Osteoblast (primary cell): ENCODE data around the gene CBLC. TPM values are rescaled to one million over a fixed set of nuclear protein-coding genes. Genes with fewer than 3 reads are reported as not detected.

Experiments
- DNase-seq: peaks from one replicate; pipeline ENCODE4 v3.0.0; 2011; ENCODE audit warnings: low spot score, mixed read lengths; ENCODE audit not compliant: insufficient read length; ENCODE audit errors: missing footprints
- H2AFZ ChIP-seq: 2 replicates; pipeline ENCODE4 v1.6.0; 2011; ENCODE audit warnings: mild to moderate bottlenecking, low read length
- H3K27ac ChIP-seq: 2 replicates; pipeline ENCODE4 v1.5.1; 2011; ENCODE audit warnings: mild to moderate bottlenecking, low read depth, low read length, moderate library complexity
- H3K27me3 ChIP-seq: 2 replicates; pipeline ENCODE4 v1.6.0; 2012; ENCODE audit warnings: mild to moderate bottlenecking, control low read depth, inconsistent platforms, low read length, moderate library complexity; ENCODE audit not compliant: insufficient read depth
- H3K36me3 ChIP-seq: 2 replicates; pipeline ENCODE4 v1.5.1; 2011; ENCODE audit warnings: mild to moderate bottlenecking, low read length, control low read depth, moderate library complexity; ENCODE audit not compliant: insufficient read depth
- H3K4me1 ChIP-seq: 2 replicates; pipeline ENCODE4 v1.5.1; 2011; ENCODE audit warnings: mild to moderate bottlenecking, low read length, control low read depth, moderate library complexity; ENCODE audit not compliant: insufficient read depth
- H3K4me2 ChIP-seq: 2 replicates; pipeline ENCODE4 v1.6.0; 2011; ENCODE audit warnings: mild to moderate bottlenecking, low read length; ENCODE audit not compliant: insufficient read depth
- H3K4me3 ChIP-seq: fragments of 200-600 bp; sonication (generic); 3 replicates; pipeline ENCODE4 v1.5.1; 2012; ENCODE audit warnings: mild to moderate bottlenecking, low read length, inconsistent platforms; ENCODE audit not compliant: insufficient read depth
- H3K79me2 ChIP-seq: 2 replicates; pipeline ENCODE4 v1.6.0; 2012; ENCODE audit warnings: mild to moderate bottlenecking, low read length, control low read depth, inconsistent platforms; ENCODE audit not compliant: insufficient read depth
- H3K9me3 ChIP-seq: 2 replicates; pipeline ENCODE4 v1.5.1; 2011; ENCODE audit warnings: low read depth, low read length, control low read depth
- H4K20me1 ChIP-seq: 2 replicates; pipeline ENCODE4 v1.6.0; 2012; ENCODE audit warnings: mild to moderate bottlenecking, low read length, control low read depth; ENCODE audit not compliant: insufficient read depth
- CTCF ChIP-seq: IDR thresholded peaks from 2 replicates; pipeline ENCODE4 v1.5.1; 2011; ENCODE audit warnings: mild to moderate bottlenecking, low read depth, low read length, moderate library complexity; ENCODE audit errors: extremely low read depth
- total RNA-seq: library from RNA; depleted of rRNA; stranded (reverse); fragments of >200 nt; gene quantifications from 2 replicates; pipeline ENCODE4 v1.2.3, GENCODE V29; 2012

The CBLC gene
- total RNA-seq, 1 donor = not detected

DNA sequence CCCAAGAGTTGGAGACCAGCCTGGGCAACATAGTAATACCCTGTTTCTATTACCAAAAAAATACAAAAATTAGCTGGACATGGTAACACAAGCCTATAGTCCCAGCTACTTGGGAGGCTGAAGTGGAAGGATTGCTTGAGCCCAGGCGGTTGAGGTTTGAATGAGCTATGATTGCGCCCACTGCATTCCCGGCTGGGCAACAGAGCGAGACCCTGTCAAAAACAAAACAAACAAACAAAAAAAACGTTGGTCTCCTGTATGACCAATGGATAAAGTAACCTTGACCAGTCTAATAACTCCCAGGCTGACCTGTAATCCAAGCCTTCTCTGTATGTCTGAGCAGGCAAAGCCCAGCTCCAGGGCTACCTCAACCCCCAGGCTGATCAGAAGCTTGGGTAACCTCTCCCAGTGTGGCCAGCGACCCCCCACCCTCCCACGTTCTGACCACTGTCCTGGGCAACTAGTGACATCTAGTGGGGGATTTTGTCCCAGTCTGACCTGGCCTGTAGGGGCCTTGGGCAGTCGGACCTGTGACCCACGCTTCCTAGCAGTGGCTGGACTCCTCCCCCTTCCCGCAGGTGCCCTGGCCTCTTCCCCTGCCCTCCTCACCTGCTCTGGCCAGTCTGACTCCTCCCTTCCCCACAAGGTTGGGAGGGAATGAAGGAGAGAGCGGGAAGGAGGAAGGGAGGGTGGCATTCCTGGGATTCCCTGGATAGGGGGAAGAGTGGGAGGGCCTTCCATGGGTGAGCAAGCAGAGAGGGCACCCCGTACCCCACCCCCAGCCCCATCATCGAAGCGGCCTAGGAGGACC lies 30.2 kb downstream of the CBLC start:
- H3K27me3 ChIP-seq = no peaks in the 10 kb centered on the region
- TF ChIP-seq CTCF = peak; percentile 53
- peak; percentile 93 for DNase-seq
- no peaks in the 10 kb centered on the region for H3K79me2 ChIP-seq
- H3K36me3 ChIP-seq = no peaks in the 10 kb centered on the region
- peak overlapping the region; percentile 15 for H2AFZ ChIP-seq
- peak overlapping the region; percentile 73 for H3K4me3 ChIP-seq
- H4K20me1 ChIP-seq = no peaks in the 10 kb centered on the region
- peaks cover 17% of the 10 kb centered on the region for H3K4me1 ChIP-seq
- H3K9me3 ChIP-seq = no peaks in the 10 kb centered on the region
- H3K27ac ChIP-seq = no peak overlapping the region
- peak overlapping the region; percentile 87 for H3K4me2 ChIP-seq

- no peaks in the 10 kb centered on the region for H3K9me3 ChIP-seq
- H3K27me3 ChIP-seq = no peaks in the 10 kb centered on the region
- peak; percentile 99 for DNase-seq
- no peak within 1 kb of the TSS for H3K27ac ChIP-seq
- H3K4me2 ChIP-seq = peak within 1 kb of the TSS; percentile 87
- H4K20me1 ChIP-seq = no peaks in the 10 kb centered on the region
- H3K79me2 ChIP-seq = no peaks in the 10 kb centered on the region
- no peak for TF ChIP-seq CTCF
- no peaks in the 10 kb centered on the region for H3K36me3 ChIP-seq
- H3K4me1 ChIP-seq = peaks cover 17% of the 10 kb centered on the region
- H2AFZ ChIP-seq = peak within 1 kb of the TSS; percentile 51
- H3K4me3 ChIP-seq = peak within 1 kb of the TSS; percentile 73
Observed at GRCh38 chr19:44808463-44809371, 31.0 kb downstream of the CBLC start, which contains the start of gene BCAM. Gene BCAM (plus strand): TSS chr19:44809103. CDS start chr19:44809125, 22 bp downstream.

DNA sequence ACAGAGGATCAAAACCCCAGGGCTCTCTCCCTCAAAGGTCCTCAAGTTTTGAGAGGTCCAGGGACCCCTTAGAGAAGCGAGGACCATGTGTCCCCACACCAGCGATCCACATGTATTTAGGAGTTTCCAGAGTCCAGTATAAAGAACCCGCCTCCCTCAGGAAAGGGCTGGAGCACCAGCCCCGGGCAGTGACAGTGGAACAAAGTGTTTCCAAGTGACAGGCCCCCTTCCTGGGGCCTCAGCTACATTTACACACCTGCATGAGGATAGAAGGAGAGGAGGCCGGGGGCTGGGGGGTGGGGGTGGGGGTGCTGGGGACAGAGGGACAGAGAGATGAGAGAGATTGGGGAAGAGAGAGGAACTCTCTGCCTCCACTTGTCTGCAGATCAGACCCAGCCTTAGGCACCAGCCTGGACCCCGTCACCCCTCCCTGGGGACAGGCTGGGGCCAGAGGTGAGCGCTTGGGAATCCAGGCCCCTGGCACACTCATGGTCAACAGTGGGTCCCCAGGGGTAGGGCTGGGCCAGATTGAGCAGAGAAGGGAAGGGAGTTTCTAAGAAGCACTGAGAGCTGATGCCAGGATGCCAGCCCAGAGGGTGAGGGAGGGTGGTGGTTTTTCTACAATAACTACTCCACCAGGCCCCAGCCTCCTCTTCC lies 32.0 kb downstream of the CBLC start:
- no peaks in the 10 kb centered on the region for H3K36me3 ChIP-seq
- H2AFZ ChIP-seq = no peak overlapping the region
- no peak overlapping the region for H3K27ac ChIP-seq
- DNase-seq = peak; percentile 80
- H3K4me3 ChIP-seq = peak overlapping the region; percentile 73
- H3K79me2 ChIP-seq = no peaks in the 10 kb centered on the region
- H3K27me3 ChIP-seq = no peaks in the 10 kb centered on the region
- H3K9me3 ChIP-seq = no peaks in the 10 kb centered on the region
- peaks cover 17% of the 10 kb centered on the region for H3K4me1 ChIP-seq
- no peaks in the 10 kb centered on the region for H4K20me1 ChIP-seq
- H3K4me2 ChIP-seq = peak overlapping the region; percentile 87
- TF ChIP-seq CTCF = no peak
